ENCODE measurements around the gene FNBP1.

DNA sequence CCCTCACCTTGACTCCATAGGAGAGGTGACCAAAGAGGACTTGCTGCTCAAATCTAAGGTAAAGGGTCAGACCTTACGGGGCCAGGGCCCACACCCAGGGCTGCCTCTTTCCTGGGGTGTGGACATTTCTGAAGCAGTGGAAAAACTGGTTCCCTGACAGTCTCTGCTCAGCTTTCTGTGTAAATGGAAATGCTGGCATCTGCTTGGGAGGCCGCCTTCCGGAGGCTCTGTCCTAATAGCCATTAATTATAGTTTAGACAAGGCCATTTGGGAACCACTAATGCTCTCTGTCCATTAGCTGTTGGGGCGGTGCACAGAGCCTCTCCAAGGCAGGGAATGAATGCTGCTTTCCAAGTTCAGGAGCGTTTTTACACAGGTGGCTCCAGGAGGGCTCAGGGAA is 190.4 kb downstream of the FNBP1 start:
- TF ChIP-seq, protein P1, sequence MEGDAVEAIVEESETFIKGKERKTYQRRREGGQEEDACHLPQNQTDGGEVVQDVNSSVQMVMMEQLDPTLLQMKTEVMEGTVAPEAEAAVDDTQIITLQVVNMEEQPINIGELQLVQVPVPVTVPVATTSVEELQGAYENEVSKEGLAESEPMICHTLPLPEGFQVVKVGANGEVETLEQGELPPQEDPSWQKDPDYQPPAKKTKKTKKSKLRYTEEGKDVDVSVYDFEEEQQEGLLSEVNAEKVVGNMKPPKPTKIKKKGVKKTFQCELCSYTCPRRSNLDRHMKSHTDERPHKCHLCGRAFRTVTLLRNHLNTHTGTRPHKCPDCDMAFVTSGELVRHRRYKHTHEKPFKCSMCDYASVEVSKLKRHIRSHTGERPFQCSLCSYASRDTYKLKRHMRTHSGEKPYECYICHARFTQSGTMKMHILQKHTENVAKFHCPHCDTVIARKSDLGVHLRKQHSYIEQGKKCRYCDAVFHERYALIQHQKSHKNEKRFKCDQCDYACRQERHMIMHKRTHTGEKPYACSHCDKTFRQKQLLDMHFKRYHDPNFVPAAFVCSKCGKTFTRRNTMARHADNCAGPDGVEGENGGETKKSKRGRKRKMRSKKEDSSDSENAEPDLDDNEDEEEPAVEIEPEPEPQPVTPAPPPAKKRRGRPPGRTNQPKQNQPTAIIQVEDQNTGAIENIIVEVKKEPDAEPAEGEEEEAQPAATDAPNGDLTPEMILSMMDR (tag by site-specific recombination; IDR thresholded peaks at IDR 0.05): no peak
- TF ChIP-seq, protein P2, sequence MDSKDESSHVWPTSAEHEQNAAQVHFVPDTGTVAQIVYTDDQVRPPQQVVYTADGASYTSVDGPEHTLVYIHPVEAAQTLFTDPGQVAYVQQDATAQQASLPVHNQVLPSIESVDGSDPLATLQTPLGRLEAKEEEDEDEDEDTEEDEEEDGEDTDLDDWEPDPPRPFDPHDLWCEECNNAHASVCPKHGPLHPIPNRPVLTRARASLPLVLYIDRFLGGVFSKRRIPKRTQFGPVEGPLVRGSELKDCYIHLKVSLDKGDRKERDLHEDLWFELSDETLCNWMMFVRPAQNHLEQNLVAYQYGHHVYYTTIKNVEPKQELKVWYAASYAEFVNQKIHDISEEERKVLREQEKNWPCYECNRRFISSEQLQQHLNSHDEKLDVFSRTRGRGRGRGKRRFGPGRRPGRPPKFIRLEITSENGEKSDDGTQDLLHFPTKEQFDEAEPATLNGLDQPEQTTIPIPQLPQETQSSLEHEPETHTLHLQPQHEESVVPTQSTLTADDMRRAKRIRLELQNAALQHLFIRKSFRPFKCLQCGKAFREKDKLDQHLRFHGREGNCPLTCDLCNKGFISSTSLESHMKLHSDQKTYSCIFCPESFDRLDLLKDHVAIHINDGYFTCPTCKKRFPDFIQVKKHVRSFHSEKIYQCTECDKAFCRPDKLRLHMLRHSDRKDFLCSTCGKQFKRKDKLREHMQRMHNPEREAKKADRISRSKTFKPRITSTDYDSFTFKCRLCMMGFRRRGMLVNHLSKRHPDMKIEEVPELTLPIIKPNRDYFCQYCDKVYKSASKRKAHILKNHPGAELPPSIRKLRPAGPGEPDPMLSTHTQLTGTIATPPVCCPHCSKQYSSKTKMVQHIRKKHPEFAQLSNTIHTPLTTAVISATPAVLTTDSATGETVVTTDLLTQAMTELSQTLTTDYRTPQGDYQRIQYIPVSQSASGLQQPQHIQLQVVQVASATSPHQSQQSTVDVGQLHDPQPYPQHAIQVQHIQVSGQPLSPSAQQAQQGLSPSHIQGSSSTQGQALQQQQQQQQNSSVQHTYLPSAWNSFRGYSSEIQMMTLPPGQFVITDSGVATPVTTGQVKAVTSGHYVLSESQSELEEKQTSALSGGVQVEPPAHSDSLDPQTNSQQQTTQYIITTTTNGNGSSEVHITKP (tag by site-specific recombination; IDR thresholded peaks at IDR 0.05): no peak
- TF ChIP-seq ZNF510 (tag by site-specific recombination; IDR thresholded peaks at IDR 0.05; ENCODE audit: insufficient replicate concordance): no peak
- no peak for TF ChIP-seq ZNF221 (tag by site-specific recombination; IDR thresholded peaks at IDR 0.05; ENCODE audit: borderline replicate concordance)
- TF ChIP-seq ZNF558 (tag by site-specific recombination; IDR thresholded peaks at IDR 0.05): no peak
- no peak for TF ChIP-seq SP2 (tag by site-specific recombination; IDR thresholded peaks at IDR 0.05)
- TF ChIP-seq ZNF146 (tag by site-specific recombination; IDR thresholded peaks at IDR 0.05): no peak
- TF ChIP-seq ZNF121 (tag by site-specific recombination; IDR thresholded peaks at IDR 0.05): no peak
- TF ChIP-seq, protein P3, sequence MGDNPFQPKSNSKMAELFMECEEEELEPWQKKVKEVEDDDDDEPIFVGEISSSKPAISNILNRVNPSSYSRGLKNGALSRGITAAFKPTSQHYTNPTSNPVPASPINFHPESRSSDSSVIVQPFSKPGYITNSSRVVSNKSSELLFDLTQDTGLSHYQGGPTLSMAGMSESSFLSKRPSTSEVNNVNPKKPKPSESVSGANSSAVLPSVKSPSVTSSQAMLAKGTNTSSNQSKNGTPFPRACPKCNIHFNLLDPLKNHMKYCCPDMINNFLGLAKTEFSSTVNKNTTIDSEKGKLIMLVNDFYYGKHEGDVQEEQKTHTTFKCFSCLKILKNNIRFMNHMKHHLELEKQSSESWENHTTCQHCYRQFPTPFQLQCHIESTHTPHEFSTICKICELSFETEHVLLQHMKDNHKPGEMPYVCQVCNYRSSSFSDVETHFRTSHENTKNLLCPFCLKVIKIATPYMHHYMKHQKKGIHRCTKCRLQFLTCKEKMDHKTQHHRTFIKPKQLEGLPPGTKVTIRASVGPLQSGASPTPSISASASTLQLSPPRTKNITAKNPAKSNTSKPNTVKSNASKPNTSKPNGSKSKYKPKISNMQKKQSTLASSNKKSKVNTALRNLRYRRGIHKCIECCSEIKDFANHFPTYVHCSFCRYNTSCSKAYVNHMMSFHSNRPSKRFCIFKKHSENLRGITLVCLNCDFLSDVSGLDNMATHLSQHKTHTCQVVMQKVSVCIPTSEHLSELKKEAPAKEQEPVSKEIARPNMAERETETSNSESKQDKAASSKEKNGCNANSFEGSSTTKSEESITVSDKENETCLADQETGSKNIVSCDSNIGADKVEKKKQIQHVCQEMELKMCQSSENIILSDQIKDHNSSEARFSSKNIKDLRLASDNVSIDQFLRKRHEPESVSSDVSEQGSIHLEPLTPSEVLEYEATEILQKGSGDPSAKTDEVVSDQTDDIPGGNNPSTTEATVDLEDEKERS (tag by site-specific recombination; IDR thresholded peaks at IDR 0.05): no peak
- no peak for TF ChIP-seq ZNF10 (tag by site-specific recombination; IDR thresholded peaks at IDR 0.05)
